Stimulated activated naive CD8-positive, alpha-beta T cell treated with anti-CD3 and anti-CD28 coated beads, Interleukin-15, Interleukin-2, amounts not matched to agents 100 U/mL and 50 U/mL, for 24 hours (primary cell): Measurements from ENCODE around the gene IFRD1.
"Not testable (repeated sequence)": the region's sequence is repeated elsewhere in the genome, so short reads cannot be mapped to it uniquely, and the experiment has no call there.

Experiments used
- ATAC-seq: fragments of 150-1000 bp; cut with Tn5 transposase; one replicate; pipeline ENCODE4 v1.10.0; 2021
- DNase-seq: peaks from one replicate; pipeline ENCODE4 v3.0.0; 2021

Gene IFRD1

GRCh38 chr7:112442210-112442609 lies 8.1 kb upstream of the IFRD1 start:
- ATAC-seq = no peak

GRCh38 chr7:112444505-112444904 lies 5.8 kb upstream of the IFRD1 start:
- no peak for ATAC-seq
- no peak for DNase-seq

More at GRCh38 chr7:112442210-112442609, 8.1 kb upstream of the IFRD1 start:
- DNase-seq = no peak

- DNase-seq (no peak), ATAC-seq (no peak)
Measured at GRCh38 chr7:112446431-112446830, 3.8 kb upstream of the IFRD1 start.

GRCh38 chr7:112447406-112447805 lies 2.9 kb upstream of the IFRD1 start:
- ATAC-seq = no peak

GRCh38 chr7:112448381-112448780 lies 1.9 kb upstream of the IFRD1 start:
- DNase-seq (no peak), ATAC-seq (no peak)

More at GRCh38 chr7:112447406-112447805, 2.9 kb upstream of the IFRD1 start:
- DNase-seq = no peak

- ATAC-seq = no peak
- no peak for DNase-seq
Measured at GRCh38 chr7:112448891-112449290, 1.4 kb upstream of the IFRD1 start.

GRCh38 chr7:112449353-112449752 lies 907 bp upstream of the IFRD1 start:
- ATAC-seq = peak; percentile 58

GRCh38 chr7:112450807-112451761 lies 824 bp downstream of the IFRD1 start:
- ATAC-seq (peak; percentile 78), DNase-seq (peak; percentile 84)

More at GRCh38 chr7:112449353-112449752, 907 bp upstream of the IFRD1 start:
- peak; percentile 34 for DNase-seq

- ATAC-seq (no peak), DNase-seq (no peak)
Measured at GRCh38 chr7:112452102-112452888, 2.0 kb downstream of the IFRD1 start.

GRCh38 chr7:112453505-112454171 lies 3.4 kb downstream of the IFRD1 start:
- no peak for DNase-seq
- no peak for ATAC-seq

GRCh38 chr7:112454191-112454590 lies 3.9 kb downstream of the IFRD1 start:
- not testable (repeated sequence) for DNase-seq, ATAC-seq

GRCh38 chr7:112459645-112460044 lies 9.4 kb downstream of the IFRD1 start:
- ATAC-seq = no peak
- DNase-seq = no peak

GRCh38 chr7:112462236-112462635 lies 12.0 kb downstream of the IFRD1 start:
- DNase-seq = no peak
- ATAC-seq = no peak

- DNase-seq (no peak), ATAC-seq (no peak)
Measured at GRCh38 chr7:112467867-112468266, 17.6 kb downstream of the IFRD1 start.

GRCh38 chr7:112470194-112470593 lies 19.9 kb downstream of the IFRD1 start:
- DNase-seq (no peak), ATAC-seq (no peak)

GRCh38 chr7:112476390-112477052 lies 26.3 kb downstream of the IFRD1 start:
- no peak for ATAC-seq
- DNase-seq = no peak

- DNase-seq = no peak
- ATAC-seq = no peak
Measured at GRCh38 chr7:112481121-112481736, 31.0 kb downstream of the IFRD1 start.

- DNase-seq = no peak
- ATAC-seq = no peak
Measured at GRCh38 chr7:112481833-112482670, 31.8 kb downstream of the IFRD1 start.

- no peak for ATAC-seq
- DNase-seq = no peak
Measured at GRCh38 chr7:112484671-112485167, 34.5 kb downstream of the IFRD1 start.

GRCh38 chr7:112485766-112486165 lies 35.5 kb downstream of the IFRD1 start:
- DNase-seq = no peak
- ATAC-seq = no peak
